ENCODE results near the gene LHCGR.

LHCGR gene
- 0 reads per million in 2 donors for total RNA-seq

- DNase-seq = no peak
These were observed at the start of gene LHCGR for GRCh38 chr2:48755473-48755872. TSS of gene LHCGR (minus strand) at chr2:48755724. CDS start at chr2:48755671, 53 bp downstream.

GRCh38 chr2:48799601-48800000 lies 44.1 kb upstream of the LHCGR start:
- no peak for DNase-seq

GRCh38 chr2:48795065-48795464 lies 39.5 kb upstream of the LHCGR start:
- DNase-seq = no peak

GRCh38 chr2:48793671-48794070 lies 38.1 kb upstream of the LHCGR start:
- DNase-seq = no peak

GRCh38 chr2:48792030-48792429 lies 36.5 kb upstream of the LHCGR start:
- no peak for DNase-seq

- DNase-seq = no peak
These were observed 35.1 kb upstream of the LHCGR start for GRCh38 chr2:48790407-48791170.

GRCh38 chr2:48787580-48787979 lies 32.1 kb upstream of the LHCGR start:
- DNase-seq = no peak

- no peak for DNase-seq
These were observed 25.8 kb upstream of the LHCGR start for GRCh38 chr2:48781366-48781765.

- DNase-seq = no peak
These were observed 23.6 kb upstream of the LHCGR start for GRCh38 chr2:48779019-48779716.

GRCh38 chr2:48774251-48774650 lies 18.7 kb upstream of the LHCGR start:
- no peak for DNase-seq

- no peak for DNase-seq
These were observed 15.9 kb upstream of the LHCGR start for GRCh38 chr2:48771241-48772014.

GRCh38 chr2:48770181-48770580 lies 14.7 kb upstream of the LHCGR start:
- no peak for DNase-seq

- DNase-seq = no peak
These were observed 13.1 kb upstream of the LHCGR start for GRCh38 chr2:48768669-48769068.

GRCh38 chr2:48767330-48767729 lies 11.8 kb upstream of the LHCGR start:
- DNase-seq = no peak

- no peak for DNase-seq
These were observed 5.3 kb upstream of the LHCGR start for GRCh38 chr2:48760826-48761225.

GRCh38 chr2:48759682-48760081 lies 4.2 kb upstream of the LHCGR start:
- no peak for DNase-seq

- no peak for DNase-seq
These were observed 765 bp upstream of the LHCGR start for GRCh38 chr2:48756289-48756688.

GRCh38 chr2:48754874-48755273 lies 650 bp downstream of the LHCGR start:
- no peak for DNase-seq

- no peak for DNase-seq
These were observed 2.3 kb downstream of the LHCGR start for GRCh38 chr2:48753228-48753627.

- DNase-seq = no peak
These were observed 5.3 kb downstream of the LHCGR start for GRCh38 chr2:48750128-48750739.

- no peak for DNase-seq
These were observed 6.0 kb downstream of the LHCGR start for GRCh38 chr2:48749291-48750127.

- DNase-seq = no peak
These were observed 8.2 kb downstream of the LHCGR start for GRCh38 chr2:48747319-48747718.
